Hepatocyte (in vitro differentiated cells): ENCODE measurements around the gene OR9Q1. TPM values are rescaled to one million over a fixed set of nuclear protein-coding genes. Genes with fewer than 3 reads are reported as not detected.

Experiments used
- DNase-seq: peaks from one replicate; pipeline ENCODE4 v3.0.0-alpha.2; 2016; ENCODE audit warnings: low spot score
- H2AFZ ChIP-seq: fragments of 200-600 bp; sonication (generic); 2 replicates; pipeline ENCODE4 v1.6.0; 2016; ENCODE audit warnings: antibody characterized with exemption, mild to moderate bottlenecking
- H3K27ac ChIP-seq: fragments of 200-600 bp; sonication (generic); 2 replicates; pipeline ENCODE4 v1.5.1; 2016; ENCODE audit warnings: mild to moderate bottlenecking
- H3K27me3 ChIP-seq: fragments of 200-600 bp; sonication (generic); 2 replicates; pipeline ENCODE4 v1.6.1; 2016
- H3K36me3 ChIP-seq: fragments of 200-600 bp; sonication (generic); replicated peaks from 2 replicates; pipeline ENCODE4 v1.5.1; 2016; ENCODE audit warnings: low read depth; ENCODE audit not compliant: insufficient read depth
- H3K4me1 ChIP-seq: fragments of 200-600 bp; sonication (generic); 2 replicates; pipeline ENCODE4 v1.5.1; 2016; ENCODE audit warnings: mild to moderate bottlenecking, moderate library complexity; ENCODE audit not compliant: insufficient read depth
- H3K4me2 ChIP-seq: fragments of 200-600 bp; sonication (generic); 2 replicates; pipeline ENCODE4 v1.6.0; 2016
- H3K4me3 ChIP-seq: fragments of 200-600 bp; sonication (generic); 2 replicates; pipeline ENCODE4 v1.5.1; 2016; ENCODE audit warnings: mild to moderate bottlenecking
- H3K79me2 ChIP-seq: fragments of 200-600 bp; sonication (generic); 2 replicates; pipeline ENCODE4 v1.6.0; 2017; ENCODE audit warnings: mild to moderate bottlenecking
- H3K9me2 ChIP-seq: fragments of 200-600 bp; sonication (generic); replicated peaks from 2 replicates; pipeline ENCODE4 v1.6.0; 2017; ENCODE audit warnings: mild to moderate bottlenecking; ENCODE audit not compliant: insufficient read depth
- H3K9me3 ChIP-seq: fragments of 200-600 bp; sonication (generic); 2 replicates; pipeline ENCODE4 v1.5.1; 2016; ENCODE audit warnings: low read depth, mild to moderate bottlenecking
- H4K20me1 ChIP-seq: fragments of 200-600 bp; sonication (generic); 2 replicates; pipeline ENCODE4 v1.6.0; 2016; ENCODE audit warnings: mild to moderate bottlenecking; ENCODE audit not compliant: insufficient read depth, poor library complexity, severe bottlenecking
- CTCF ChIP-seq: fragments of 200-600 bp; sonication (generic); IDR thresholded peaks from 2 replicates; pipeline ENCODE4 v1.5.1; 2016; ENCODE audit warnings: antibody characterized with exemption, mild to moderate bottlenecking; ENCODE audit not compliant: poor library complexity
- EZH2 ChIP-seq: fragments of 200-600 bp; sonication (generic); IDR thresholded peaks from 2 replicates; pipeline ENCODE4 v1.6.1; 2016; ENCODE audit warnings: antibody characterized with exemption, mild to moderate bottlenecking, borderline replicate concordance
- EZH2phosphoT487 ChIP-seq: fragments of 200-600 bp; sonication (generic); IDR thresholded peaks from one replicate; pipeline ENCODE4 v1.6.1; 2018; ENCODE audit warnings: antibody characterized with exemption, mild to moderate bottlenecking, low read depth, moderate library complexity; ENCODE audit not compliant: unreplicated experiment, severe bottlenecking
- WGBS: methylation state at CpG from one replicate; pipeline ENCODE4 v1.1.6; 2016; ENCODE audit warnings: low lambda C conversion rate; ENCODE audit errors: missing lambda C conversion rate; 5-methylcytosine and 5-hydroxymethylcytosine counted together
- polyA plus RNA-seq: library from polyadenylated mRNA; unstranded; fragments of >200 nt; fragmentation: Nextera tagmentation; extraction: Ambion mirVana; gene quantifications from 2 replicates; pipeline ENCODE4 v1.2.1, GENCODE V29; 2016
- small RNA-seq: library from RNA; depleted of rRNA; stranded (forward); fragments of <200 nt; gene quantifications from one replicate; pipeline ENCODE3, GENCODE V24; 2014
- total RNA-seq: library from RNA; depleted of rRNA; stranded (reverse); fragments of >200 nt; gene quantifications from 2 replicates; pipeline ENCODE4 v1.2.3, GENCODE V29; 2014

The OR9Q1 gene
- total and polyA plus RNA-seq, 2 experiments from 2014 or later = not detected

- no peaks in the 10 kb centered on the region for H3K9me2 ChIP-seq
- H3K9me3 ChIP-seq = no peaks in the 10 kb centered on the region
- H3K27me3 ChIP-seq = no peaks in the 10 kb centered on the region
- H3K4me3 ChIP-seq = no peak overlapping the region
- H3K4me2 ChIP-seq = no peak overlapping the region
- DNase-seq = no peak
- no peaks in the 10 kb centered on the region for H3K4me1 ChIP-seq
- H3K27ac ChIP-seq = no peak overlapping the region
- no peaks in the 10 kb centered on the region for H3K79me2 ChIP-seq
- no peaks in the 10 kb centered on the region for H3K36me3 ChIP-seq
- TF ChIP-seq CTCF (no peak), EZH2 (no peak), EZH2phosphoT487 (no peak)
- H4K20me1 ChIP-seq = no peaks in the 10 kb centered on the region
- H2AFZ ChIP-seq = no peak overlapping the region
Measured at GRCh38 chr11:58216476-58216875, 192.8 kb downstream of the OR9Q1 start.

- H3K9me3 ChIP-seq = no peaks in the 10 kb centered on the region
- no peaks in the 10 kb centered on the region for H3K27me3 ChIP-seq
- no peak for DNase-seq
- H3K79me2 ChIP-seq = no peaks in the 10 kb centered on the region
- no peak overlapping the region for H3K27ac ChIP-seq
- WGBS = 66% methylated on average over 7 of the region's 7 CpGs
- H3K36me3 ChIP-seq = no peaks in the 10 kb centered on the region
- no peaks in the 10 kb centered on the region for H3K4me1 ChIP-seq
- no peaks in the 10 kb centered on the region for H3K9me2 ChIP-seq
- no peak overlapping the region for H3K4me2 ChIP-seq
- no peak overlapping the region for H3K4me3 ChIP-seq
- no peaks in the 10 kb centered on the region for H4K20me1 ChIP-seq
- TF ChIP-seq EZH2 = no peak
- TF ChIP-seq CTCF = no peak
- TF ChIP-seq EZH2phosphoT487 = no peak
- H2AFZ ChIP-seq = no peak overlapping the region
Measured at GRCh38 chr11:58222721-58223120, 199.0 kb downstream of the OR9Q1 start.

- Histone ChIP-seq H3K27me3 (no peaks in the 10 kb centered on the region), H2AFZ (no peak overlapping the region), H3K4me1 (no peaks in the 10 kb centered on the region), H3K4me3 (no peak overlapping the region), H3K4me2 (no peak overlapping the region), H3K79me2 (no peaks in the 10 kb centered on the region), H3K9me3 (no peaks in the 10 kb centered on the region), H3K9me2 (no peaks in the 10 kb centered on the region), H4K20me1 (no peaks in the 10 kb centered on the region), H3K27ac (no peak overlapping the region), H3K36me3 (no peaks in the 10 kb centered on the region)
- 94% methylated on average over 31 of the region's 32 CpGs for WGBS
- TF ChIP-seq EZH2 (no peak), EZH2phosphoT487 (no peak), CTCF (no peak)
- DNase-seq = no peak
Measured at GRCh38 chr11:58227956-58228615, 204.4 kb downstream of the OR9Q1 start.

Small RNA genes lying within 50 kb of the gene (small RNA-seq; reads per million reads assigned to genes)
- gene RNU6-899P = not detected

Other genes with a start within 250 kb of the OR9Q1 start
- not detected in 2 replicates for gene OR6Q1, start 7.1 kb downstream of the OR9Q1 start, total RNA-seq
- not detected in 2 replicates for gene OR6Q1, start 7.1 kb downstream of the OR9Q1 start, polyA plus RNA-seq
- gene OR9I1, start 101.6 kb downstream of the OR9Q1 start, total RNA-seq = not detected in 2 replicates
- gene OR9I1, start 101.6 kb downstream of the OR9Q1 start, polyA plus RNA-seq = not detected in 2 replicates
- not detected in 2 replicates for gene OR9Q2, start 165.2 kb downstream of the OR9Q1 start, total RNA-seq
- gene OR9Q2, start 165.2 kb downstream of the OR9Q1 start, polyA plus RNA-seq = not detected in 2 replicates
- not detected in 2 replicates for gene OR1S2, start 180.3 kb downstream of the OR9Q1 start, total RNA-seq
- gene OR1S2, start 180.3 kb downstream of the OR9Q1 start, polyA plus RNA-seq = not detected in 2 replicates
- gene OR1S1, start 188.8 kb downstream of the OR9Q1 start, total RNA-seq = not detected in 2 replicates
- gene OR1S1, start 188.8 kb downstream of the OR9Q1 start, polyA plus RNA-seq = not detected in 2 replicates
- gene OR10Q1, start 205.0 kb downstream of the OR9Q1 start, total RNA-seq = 0.23 TPM in 1 of 2 replicates, not detected in the other
- gene OR10Q1, start 205.0 kb downstream of the OR9Q1 start, polyA plus RNA-seq = not detected in 2 replicates
- gene OR10W1, start 244.4 kb downstream of the OR9Q1 start, total RNA-seq = not detected in 2 replicates
- gene OR10W1, start 244.4 kb downstream of the OR9Q1 start, polyA plus RNA-seq = not detected in 2 replicates